Liver (tissue), 3 donors: Measurements from ENCODE around the gene POMT1.

ENCODE experiments used
- EGR1 ChIP-seq, 2 donors: IDR thresholded peaks; 2 replicates each; pipeline ENCODE4 v1.6.1; 2016 to 2018; ENCODE audit warnings: antibody characterized with exemption in 2 of 2, low read depth in 2 of 2
- HNF4G ChIP-seq: IDR thresholded peaks from 2 replicates; pipeline ENCODE4 v1.6.1; 2016; ENCODE audit warnings: antibody characterized with exemption
- RAD21 ChIP-seq, 2 donors: IDR thresholded peaks; 2 replicates each; pipeline ENCODE4 v1.6.1; 2016; ENCODE audit warnings: antibody characterized with exemption in 2 of 2, mild to moderate bottlenecking in 2 of 2
- REST ChIP-seq: IDR thresholded peaks from 2 replicates; pipeline ENCODE4 v1.6.1; 2016; ENCODE audit warnings: antibody characterized with exemption, mild to moderate bottlenecking
- SP1 ChIP-seq: IDR thresholded peaks from 2 replicates; pipeline ENCODE4 v1.6.1; 2018; ENCODE audit warnings: antibody characterized with exemption, mild to moderate bottlenecking
- YY1 ChIP-seq: IDR thresholded peaks from 2 replicates; pipeline ENCODE4 v1.6.1; 2016; ENCODE audit warnings: antibody characterized with exemption, mild to moderate bottlenecking
- ZBTB33 ChIP-seq: IDR thresholded peaks from 2 replicates; pipeline ENCODE4 v1.6.1; 2016; ENCODE audit warnings: antibody characterized with exemption
- TF ChIP-seq, protein P1 (sequence below): fragments of 150-350 bp; IDR thresholded peaks from 2 replicates; pipeline ENCODE4 v1.5.1; 2017; ENCODE audit warnings: improper control_type of control experiment, low read depth, low read length; ENCODE audit not compliant: missing input control
- TF ChIP-seq, protein P2 (sequence below): IDR thresholded peaks from 2 replicates; pipeline ENCODE4 v1.6.1; 2016; ENCODE audit warnings: antibody characterized with exemption
- donor health status: healthy.
- donor health status: healthy.

DNA sequence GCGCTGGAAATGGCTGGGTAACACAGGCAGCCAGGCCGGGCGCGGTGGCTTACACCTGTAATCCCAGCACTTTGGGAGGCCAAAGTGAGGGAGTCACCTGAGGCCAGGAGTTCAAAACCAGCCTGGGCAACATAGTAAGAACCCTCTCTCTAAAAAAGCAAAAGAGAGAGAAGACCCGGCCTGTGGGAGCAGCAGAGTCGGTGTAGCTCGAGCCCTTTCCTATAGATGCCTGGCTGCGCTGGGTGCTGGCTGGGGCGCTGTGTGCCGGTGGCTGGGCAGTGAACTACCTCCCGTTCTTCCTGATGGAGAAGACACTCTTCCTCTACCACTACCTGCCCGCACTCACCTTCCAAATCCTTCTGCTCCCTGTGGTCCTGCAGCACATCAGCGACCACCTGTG lies 19.1 kb downstream of the POMT1 start:
- TF ChIP-seq, protein P1, sequence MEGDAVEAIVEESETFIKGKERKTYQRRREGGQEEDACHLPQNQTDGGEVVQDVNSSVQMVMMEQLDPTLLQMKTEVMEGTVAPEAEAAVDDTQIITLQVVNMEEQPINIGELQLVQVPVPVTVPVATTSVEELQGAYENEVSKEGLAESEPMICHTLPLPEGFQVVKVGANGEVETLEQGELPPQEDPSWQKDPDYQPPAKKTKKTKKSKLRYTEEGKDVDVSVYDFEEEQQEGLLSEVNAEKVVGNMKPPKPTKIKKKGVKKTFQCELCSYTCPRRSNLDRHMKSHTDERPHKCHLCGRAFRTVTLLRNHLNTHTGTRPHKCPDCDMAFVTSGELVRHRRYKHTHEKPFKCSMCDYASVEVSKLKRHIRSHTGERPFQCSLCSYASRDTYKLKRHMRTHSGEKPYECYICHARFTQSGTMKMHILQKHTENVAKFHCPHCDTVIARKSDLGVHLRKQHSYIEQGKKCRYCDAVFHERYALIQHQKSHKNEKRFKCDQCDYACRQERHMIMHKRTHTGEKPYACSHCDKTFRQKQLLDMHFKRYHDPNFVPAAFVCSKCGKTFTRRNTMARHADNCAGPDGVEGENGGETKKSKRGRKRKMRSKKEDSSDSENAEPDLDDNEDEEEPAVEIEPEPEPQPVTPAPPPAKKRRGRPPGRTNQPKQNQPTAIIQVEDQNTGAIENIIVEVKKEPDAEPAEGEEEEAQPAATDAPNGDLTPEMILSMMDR, result no peak
- no peak for TF ChIP-seq RAD21 (IDR thresholded peaks at IDR 0.05)
- TF ChIP-seq ZBTB33, result no peak
- no peak for TF ChIP-seq EGR1 (IDR thresholded peaks at IDR 0.05; ENCODE audit: low read depth in 2 of 2)
- TF ChIP-seq HNF4G, result no peak
- TF ChIP-seq, protein P2, sequence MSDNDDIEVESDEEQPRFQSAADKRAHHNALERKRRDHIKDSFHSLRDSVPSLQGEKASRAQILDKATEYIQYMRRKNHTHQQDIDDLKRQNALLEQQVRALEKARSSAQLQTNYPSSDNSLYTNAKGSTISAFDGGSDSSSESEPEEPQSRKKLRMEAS, result no peak
- TF ChIP-seq REST, result no peak
- TF ChIP-seq SP1, result no peak
- TF ChIP-seq YY1, result no peak
